GM13977 (cell line): ENCODE results near the gene SLC2A1.
A peak's percentile ranks its signal among the peaks of the same experiment; 100 is the strongest.

Experiments used
- DNase-seq: peaks from one replicate; pipeline ENCODE4 v3.0.0; 2012; ENCODE audit warnings: low spot score
- CTCF ChIP-seq: IDR thresholded peaks from 2 replicates; pipeline ENCODE4 v1.5.1; 2012; ENCODE audit warnings: mild to moderate bottlenecking, control low read depth; ENCODE audit not compliant: insufficient read depth; ENCODE audit errors: extremely low read depth, missing control alignments
- in situ Hi-C: fragments of 300-500 bp; cut with MboI; formaldehyde crosslinking; loops from one replicate; pipeline ENCODE4 v1.12.0; 2022; ENCODE audit warnings: low sequenced_read_pairs, low pct_unique_long_range_greater_than_20kb, mixed read lengths, inconsistent platforms; ENCODE audit not compliant: unreplicated experiment

Gene SLC2A1

GRCh38 chr1:42958488-42959319 is at the start of gene SLC2A1:
Gene SLC2A1, minus strand, starts transcription at chr1:42958868. Its CDS starts 217 bp downstream, at chr1:42958651.
- in situ Hi-C loops: no loop called here
- DNase-seq: peak; percentile 99
- no peak for TF ChIP-seq CTCF

GRCh38 chr1:43007377-43008114 is 48.9 kb upstream of the SLC2A1 start:
- no peak for DNase-seq
- in situ Hi-C loops: no loop called here
- TF ChIP-seq CTCF: no peak

GRCh38 chr1:43005460-43006361 is 47.0 kb upstream of the SLC2A1 start:
- TF ChIP-seq CTCF: no peak
- DNase-seq: no peak
- in situ Hi-C loops: no loop called here

GRCh38 chr1:43004587-43005459 is 46.2 kb upstream of the SLC2A1 start:
- DNase-seq: no peak
- in situ Hi-C loops: no loop called here
- TF ChIP-seq CTCF: no peak

- no peak for DNase-seq
- in situ Hi-C loops: no loop called here
- TF ChIP-seq CTCF: no peak
Measured at GRCh38 chr1:43002766-43003165, 44.1 kb upstream of the SLC2A1 start.
